H9 (cell line): ENCODE results near the gene PRMT2. TPM values are rescaled to one million over a fixed set of nuclear protein-coding genes. Genes with fewer than 3 reads are reported as not detected.

Experiments
- DNase-seq: peaks from one replicate; pipeline ENCODE4 v3.0.0-alpha.2; 2017
- H2AFZ ChIP-seq: one replicate; pipeline ENCODE4 v1.6.1; 2013; ENCODE audit warnings: mild to moderate bottlenecking, low read length, control low read depth, moderate library complexity
- H2AK5ac ChIP-seq: 2 replicates; pipeline ENCODE4 v1.6.1; 2013; ENCODE audit warnings: low read length, control low read depth, mixed read lengths; ENCODE audit not compliant: insufficient read length
- H2BK120ac ChIP-seq: one replicate; pipeline ENCODE4 v1.6.1; 2013; ENCODE audit warnings: low read depth, mild to moderate bottlenecking, low read length, control low read depth, inconsistent platforms; ENCODE audit not compliant: poor library complexity, severe bottlenecking
- H2BK12ac ChIP-seq: 2 replicates; pipeline ENCODE4 v1.6.1; 2013; ENCODE audit warnings: low read length, control low read depth, mixed read lengths, low read depth; ENCODE audit not compliant: insufficient read length
- H2BK15ac ChIP-seq: 2 replicates; pipeline ENCODE4 v1.6.1; 2013; ENCODE audit warnings: low read depth, low read length, control low read depth
- H2BK20ac ChIP-seq: one replicate; pipeline ENCODE4 v1.6.1; 2013; ENCODE audit warnings: low read depth, mild to moderate bottlenecking, low read length, control low read depth, inconsistent platforms; ENCODE audit not compliant: poor library complexity, severe bottlenecking
- H2BK5ac ChIP-seq: 2 replicates; pipeline ENCODE4 v1.6.1; 2013; ENCODE audit warnings: low read length, control low read depth, mixed read lengths; ENCODE audit not compliant: insufficient read length
- H3K14ac ChIP-seq: 2 replicates; pipeline ENCODE4 v1.6.1; 2013; ENCODE audit warnings: low read length, control low read depth; ENCODE audit not compliant: insufficient read depth
- H3K18ac ChIP-seq: 2 replicates; pipeline ENCODE4 v1.6.1; 2013; ENCODE audit warnings: low read depth, mild to moderate bottlenecking, mixed read lengths, low read length, control low read depth; ENCODE audit not compliant: insufficient read length
- H3K23ac ChIP-seq: 2 replicates; pipeline ENCODE4 v1.6.1; 2013; ENCODE audit warnings: low read length, control low read depth, mixed read lengths, low read depth; ENCODE audit not compliant: insufficient read length
- H3K23me2 ChIP-seq: 2 replicates; pipeline ENCODE4 v1.6.1; 2013; ENCODE audit warnings: low read depth, mild to moderate bottlenecking, mixed read lengths, low read length, control low read depth; ENCODE audit not compliant: insufficient read length, poor library complexity, severe bottlenecking
- H3K27ac ChIP-seq: 2 replicates; pipeline ENCODE4 v1.5.1; 2013; ENCODE audit warnings: low read length, control low read depth, mixed read lengths, low read depth; ENCODE audit not compliant: insufficient read length
- H3K27me3 ChIP-seq: 2 replicates; pipeline ENCODE4 v1.6.1; 2013; ENCODE audit warnings: low read length, control low read depth, inconsistent platforms; ENCODE audit not compliant: insufficient read depth
- H3K4ac ChIP-seq: 2 replicates; pipeline ENCODE4 v1.6.1; 2013; ENCODE audit warnings: low read depth, mild to moderate bottlenecking, control low read depth, inconsistent platforms, low read length, moderate library complexity
- H3K4me1 ChIP-seq: 2 replicates; pipeline ENCODE4 v1.6.1; 2013; ENCODE audit warnings: low read length, control low read depth, inconsistent platforms; ENCODE audit not compliant: insufficient read depth
- H3K4me2 ChIP-seq: 2 replicates; pipeline ENCODE4 v1.6.1; 2013; ENCODE audit warnings: low read length, control low read depth, mixed read lengths; ENCODE audit not compliant: insufficient read length, insufficient read depth
- H3K56ac ChIP-seq: 2 replicates; pipeline ENCODE4 v1.6.1; 2013; ENCODE audit warnings: low read depth, mild to moderate bottlenecking, mixed read lengths, low read length, control low read depth; ENCODE audit not compliant: insufficient read length
- H3K79me1 ChIP-seq: 2 replicates; pipeline ENCODE4 v1.6.1; 2013; ENCODE audit warnings: low read depth, mild to moderate bottlenecking, moderate library complexity, low read length, control low read depth, inconsistent platforms; ENCODE audit not compliant: insufficient read depth, poor library complexity, severe bottlenecking
- H3K79me2 ChIP-seq: 2 replicates; pipeline ENCODE4 v1.6.1; 2013; ENCODE audit warnings: low read length, control low read depth, inconsistent platforms; ENCODE audit not compliant: insufficient read depth
- H3K9ac ChIP-seq: 2 replicates; pipeline ENCODE4 v1.6.1; 2013; ENCODE audit warnings: low read length, control low read depth, mixed read lengths; ENCODE audit not compliant: insufficient read length; ENCODE audit errors: extremely low read depth
- H3K9me3 ChIP-seq: one replicate; pipeline ENCODE4 v1.6.1; 2013; ENCODE audit warnings: low read depth, low read length, inconsistent platforms; ENCODE audit not compliant: control insufficient read depth
- H3T11ph ChIP-seq: one replicate; pipeline ENCODE4 v1.6.1; 2013; ENCODE audit warnings: mild to moderate bottlenecking, low read length, control low read depth, inconsistent platforms
- H4K20me1 ChIP-seq: one replicate; pipeline ENCODE4 v1.6.1; 2013; ENCODE audit not compliant: control insufficient read depth, insufficient read length, insufficient read depth
- H4K5ac ChIP-seq: 2 replicates; pipeline ENCODE4 v1.6.1; 2013; ENCODE audit warnings: low read depth, mild to moderate bottlenecking, mixed read lengths, low read length, control low read depth; ENCODE audit not compliant: insufficient read length
- H4K8ac ChIP-seq: replicated peaks from 2 replicates; pipeline ENCODE4 v1.6.1; 2013; ENCODE audit warnings: low read length, control low read depth, mixed read lengths, low read depth; ENCODE audit not compliant: insufficient read length
- H4K91ac ChIP-seq: 2 replicates; pipeline ENCODE4 v1.6.1; 2013; ENCODE audit warnings: low read depth, mild to moderate bottlenecking, moderate library complexity, mixed read lengths, low read length, control low read depth; ENCODE audit not compliant: insufficient read length
- H3K27ac Mint-ChIP-seq, 3 experiments: 2 replicates in 2 of 3; 3 replicates in 1 of 3; pipeline ENCODE4 v1.8.0; 2020 to 2021; ENCODE audit warnings: mixed read lengths in 3 of 3, mild to moderate bottlenecking in 1 of 3, moderate library complexity in 1 of 3
- H3K27me3 Mint-ChIP-seq: 2 replicates; pipeline ENCODE4 v1.8.0; 2021; ENCODE audit warnings: low read depth, mild to moderate bottlenecking, moderate library complexity, mixed read lengths
- H3K36me3 Mint-ChIP-seq, 3 experiments: 2 replicates in 2 of 3; 3 replicates in 1 of 3; pipeline ENCODE4 v1.8.0; 2020 to 2021; ENCODE audit warnings: low read depth in 3 of 3, mixed read lengths in 3 of 3; ENCODE audit not compliant: insufficient read depth in 1 of 3
- H3K4me1 Mint-ChIP-seq, 2 experiments: 2 replicates each; pipeline ENCODE4 v1.8.0; 2020; ENCODE audit warnings: mixed read lengths in 2 of 2
- H3K4me3 Mint-ChIP-seq, 2 experiments: 2 replicates in 1 of 2; 3 replicates in 1 of 2; pipeline ENCODE4 v1.8.0; 2020 to 2021; ENCODE audit warnings: mild to moderate bottlenecking in 2 of 2, mixed read lengths in 2 of 2, moderate library complexity in 1 of 2
- H3K9me3 Mint-ChIP-seq, 2 experiments: 2 replicates in 1 of 2; 3 replicates in 1 of 2; pipeline ENCODE4 v1.8.0; 2020; ENCODE audit warnings: mild to moderate bottlenecking in 2 of 2, mixed read lengths in 2 of 2, moderate library complexity in 1 of 2
- CTCF ChIP-seq: fragments of 200-600 bp; sonication (generic); conservative IDR thresholded peaks from 3 replicates; pipeline ENCODE4 v1.8.0; 2021; ENCODE audit warnings: antibody characterized with exemption, mild to moderate bottlenecking
- WGBS: extraction: QIAGEN DNeasy Blood & Tissue Kit; methylation state at CpG from one replicate; pipeline ENCODE4 v1.1.7; 2013; ENCODE audit warnings: missing lambda C conversion rate, low lambda C conversion rate, mixed read lengths; ENCODE audit not compliant: insufficient read length; ENCODE audit errors: extremely low coverage; 5-methylcytosine and 5-hydroxymethylcytosine counted together
- total RNA-seq: library from RNA; stranded (reverse); gene quantifications from 2 replicates; pipeline ENCODE4 v1.2.1, GENCODE V29; 2021

Gene PRMT2
- total RNA-seq, 1 experiment from 2014 or later: 53.7 TPM

DNA sequence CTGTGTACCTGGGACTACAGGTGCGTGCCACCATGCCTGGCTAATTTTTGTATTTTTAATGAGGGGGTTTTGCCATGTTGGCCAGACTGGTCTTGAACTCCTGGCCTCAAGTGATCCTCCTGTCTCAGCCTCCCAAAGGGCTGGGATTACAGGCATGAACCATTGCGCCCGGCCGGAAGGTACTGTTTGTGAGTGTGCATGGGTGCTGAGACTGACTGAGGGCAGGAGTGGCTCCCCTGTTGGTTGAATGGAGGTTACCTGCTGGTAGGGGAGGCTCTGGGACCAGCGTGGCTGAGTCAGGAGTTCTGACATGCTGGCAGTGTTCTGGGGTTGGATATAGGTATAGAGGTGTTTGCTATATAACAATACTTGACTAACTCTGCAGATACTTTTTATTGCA lies 10.4 kb downstream of the PRMT2 start:
- Mint-ChIP-seq H3K27ac (no peak overlapping the region), H3K27me3 (no peaks in the 10 kb centered on the region), H3K4me1 (no peaks in the 10 kb centered on the region), H3K4me3 (no peak overlapping the region), H3K36me3 (peaks cover 43 to 87% (median 79%) of the 10 kb centered on the region in 3 experiments), H3K9me3 (no peaks in the 10 kb centered on the region)
- Histone ChIP-seq H2AK5ac (no peak overlapping the region), H3K56ac (no peak overlapping the region), H3K4ac (no peak overlapping the region), H3K27ac (no peak overlapping the region), H2AFZ (no peak overlapping the region), H3K79me2 (no peaks in the 10 kb centered on the region), H3T11ph (no peak overlapping the region), H4K20me1 (no peaks in the 10 kb centered on the region), H4K5ac (no peak overlapping the region), H3K18ac (no peak overlapping the region), H3K4me2 (no peak overlapping the region), H4K8ac (no peak overlapping the region), H3K79me1 (no peaks in the 10 kb centered on the region), H3K23ac (no peak overlapping the region), H3K4me1 (no peaks in the 10 kb centered on the region), H2BK12ac (no peak overlapping the region), H3K14ac (no peak overlapping the region), H3K27me3 (no peaks in the 10 kb centered on the region), H3K23me2 (no peaks in the 10 kb centered on the region), H4K91ac (no peak overlapping the region), H3K9ac (no peak overlapping the region), H2BK15ac (no peak overlapping the region), H2BK5ac (no peak overlapping the region), H2BK20ac (no peak overlapping the region), H2BK120ac (no peak overlapping the region), H3K9me3 (no peaks in the 10 kb centered on the region)
- TF ChIP-seq CTCF: no peak
- no CpG with 5 or more reads among the region's 5 CpGs for WGBS
- DNase-seq: no peak
